Progenitor cell of endocrine pancreas (in vitro differentiated cells): ENCODE data around the gene CFHR5. TPM values are rescaled to one million over a fixed set of nuclear protein-coding genes. Genes with fewer than 3 reads are reported as not detected.

ENCODE experiments used
- DNase-seq: peaks from one replicate; pipeline ENCODE4 v3.0.0; 2021; ENCODE audit warnings: low spot score; ENCODE audit not compliant: unreplicated experiment
- H3K27ac Mint-ChIP-seq: 2 replicates; pipeline ENCODE4 v1.8.0; 2021; ENCODE audit warnings: mild to moderate bottlenecking, moderate library complexity, mixed read lengths
- H3K27me3 Mint-ChIP-seq: 2 replicates; pipeline ENCODE4 v1.8.0; 2021; ENCODE audit warnings: mixed read lengths
- H3K36me3 Mint-ChIP-seq: 2 replicates; pipeline ENCODE4 v1.8.0; 2022; ENCODE audit warnings: mixed read lengths; ENCODE audit not compliant: insufficient read depth
- H3K4me1 Mint-ChIP-seq: 2 replicates; pipeline ENCODE4 v1.8.0; 2021; ENCODE audit warnings: low read depth, mixed read lengths
- H3K4me3 Mint-ChIP-seq: 2 replicates; pipeline ENCODE4 v1.8.0; 2021; ENCODE audit warnings: low read depth, mild to moderate bottlenecking, moderate library complexity, mixed read lengths
- H3K9me3 Mint-ChIP-seq: 2 replicates; pipeline ENCODE4 v1.8.0; 2021; ENCODE audit warnings: low read depth, mixed read lengths
- CTCF ChIP-seq: fragments of 200-600 bp; sonication (generic); IDR thresholded peaks from one replicate; pipeline ENCODE4 v1.5.0; 2021; ENCODE audit warnings: antibody characterized with exemption, mild to moderate bottlenecking; ENCODE audit not compliant: unreplicated experiment
- total RNA-seq: library from RNA; stranded (reverse); gene quantifications from 2 replicates; pipeline ENCODE4 v1.2.1, GENCODE V29; 2021

The CFHR5 gene
- total RNA-seq, 1 donor from 2014 or later, result not detected

GRCh38 chr1:196993916-196994315, 16.6 kb downstream of the CFHR5 start:
- DNase-seq, result no peak
- no peak overlapping the region for H3K4me3 Mint-ChIP-seq
- H3K27me3 Mint-ChIP-seq, result no peaks in the 10 kb centered on the region

GRCh38 chr1:196997423-196997822, 20.1 kb downstream of the CFHR5 start:
- H3K4me1 Mint-ChIP-seq, result peaks cover 1% of the 10 kb centered on the region
- H3K27me3 Mint-ChIP-seq, result no peaks in the 10 kb centered on the region
- no peaks in the 10 kb centered on the region for H3K9me3 Mint-ChIP-seq
- DNase-seq, result no peak
- H3K36me3 Mint-ChIP-seq, result no peaks in the 10 kb centered on the region
- TF ChIP-seq CTCF, result no peak
- H3K27ac Mint-ChIP-seq, result no peak overlapping the region
- H3K4me3 Mint-ChIP-seq, result no peak overlapping the region

More at GRCh38 chr1:196993916-196994315, 16.6 kb downstream of the CFHR5 start:
- Mint-ChIP-seq H3K9me3 (peaks cover 19% of the 10 kb centered on the region), H3K4me1 (peaks cover 6% of the 10 kb centered on the region), H3K27ac (no peak overlapping the region), H3K36me3 (peaks cover 7% of the 10 kb centered on the region)
- no peak for TF ChIP-seq CTCF

- H3K27ac Mint-ChIP-seq, result no peak overlapping the region
- DNase-seq, result no peak
- no peaks in the 10 kb centered on the region for H3K27me3 Mint-ChIP-seq
- H3K4me3 Mint-ChIP-seq, result no peak overlapping the region
- TF ChIP-seq CTCF, result no peak
- H3K36me3 Mint-ChIP-seq, result no peaks in the 10 kb centered on the region
- H3K9me3 Mint-ChIP-seq, result no peaks in the 10 kb centered on the region
- no peaks in the 10 kb centered on the region for H3K4me1 Mint-ChIP-seq
These were observed 24.5 kb downstream of the CFHR5 start for GRCh38 chr1:197001828-197002227.

GRCh38 chr1:197003132-197003531, 25.8 kb downstream of the CFHR5 start:
- TF ChIP-seq CTCF, result no peak
- Mint-ChIP-seq H3K4me3 (no peak overlapping the region), H3K36me3 (no peaks in the 10 kb centered on the region), H3K27me3 (no peaks in the 10 kb centered on the region), H3K27ac (no peak overlapping the region), H3K9me3 (no peaks in the 10 kb centered on the region), H3K4me1 (no peaks in the 10 kb centered on the region)
- no peak for DNase-seq

GRCh38 chr1:197008861-197009260, 31.5 kb downstream of the CFHR5 start:
- no peak for TF ChIP-seq CTCF
- no peak for DNase-seq

More at GRCh38 chr1:197008861-197009260, 31.5 kb downstream of the CFHR5 start:
- no peak overlapping the region for H3K4me3 Mint-ChIP-seq
- no peaks in the 10 kb centered on the region for H3K27me3 Mint-ChIP-seq
- no peaks in the 10 kb centered on the region for H3K4me1 Mint-ChIP-seq
- H3K36me3 Mint-ChIP-seq, result no peaks in the 10 kb centered on the region
- H3K9me3 Mint-ChIP-seq, result peaks cover 11% of the 10 kb centered on the region
- no peak overlapping the region for H3K27ac Mint-ChIP-seq
